Spleen (tissue), 11 donors: Measurements from ENCODE around the gene RELCH. TPM values are rescaled to one million over a fixed set of nuclear protein-coding genes. Genes with fewer than 3 reads are reported as not detected.

Experiments
- DNase-seq: peaks from one replicate; pipeline ENCODE4 v3.0.0-alpha.2; 2020
- H3K27ac ChIP-seq, 8 donors: fragments of 200-600 bp; sonication (generic) in 7 of 8; 1 replicate in 4 of 8; 2 replicates in 4 of 8; pipeline versions ENCODE4 v1.5.0 to v1.8.0; 2016 to 2021; ENCODE audit warnings: inconsistent platforms in 4 of 8, mild to moderate bottlenecking in 4 of 8, moderate library complexity in 1 of 8
- H3K27me3 ChIP-seq, 7 donors: fragments of 200-600 bp; sonication (generic) in 6 of 7; replicated peaks in 1 of 7; 1 replicate in 4 of 7; 2 replicates in 3 of 7; pipeline versions ENCODE4 v1.5.0 to v1.8.0; 2016 to 2021; ENCODE audit warnings: inconsistent platforms in 3 of 7, mild to moderate bottlenecking in 1 of 7
- H3K36me3 ChIP-seq, 6 donors: fragments of 200-600 bp; sonication (generic) in 5 of 6; 1 replicate in 4 of 6; 2 replicates in 2 of 6; pipeline versions ENCODE4 v1.5.0 to v1.8.0; 2016 to 2021; ENCODE audit warnings: inconsistent platforms in 2 of 6
- H3K4me1 ChIP-seq, 6 donors: fragments of 200-600 bp; sonication (generic) in 5 of 6; 1 replicate in 3 of 6; 2 replicates in 3 of 6; pipeline versions ENCODE4 v1.5.0 to v1.8.0; 2016 to 2021; ENCODE audit warnings: inconsistent platforms in 3 of 6
- H3K4me3 ChIP-seq, 8 donors: fragments of 200-600 bp; sonication (generic) in 7 of 8; 1 replicate in 4 of 8; 2 replicates in 4 of 8; pipeline versions ENCODE4 v1.5.0 to v1.8.0; 2016 to 2021; ENCODE audit warnings: inconsistent platforms in 4 of 8, mild to moderate bottlenecking in 4 of 8, moderate library complexity in 2 of 8
- H3K9me3 ChIP-seq, 8 donors: fragments of 200-600 bp; sonication (generic) in 7 of 8; 1 replicate in 4 of 8; 2 replicates in 4 of 8; pipeline versions ENCODE4 v1.5.0 to v1.8.0; 2016 to 2021; ENCODE audit warnings: inconsistent platforms in 4 of 8
- POLR2A ChIP-seq, 3 donors: fragments of 450-650 bp; IDR thresholded peaks; one replicate each; pipeline ENCODE4 v1.5.1; 2017; ENCODE audit warnings: antibody characterized with exemption in 3 of 3, mild to moderate bottlenecking in 1 of 3
- POLR2AphosphoS5 ChIP-seq, 3 donors: sonication (generic); formaldehyde crosslinking; IDR thresholded peaks; one replicate each; pipeline ENCODE4 v1.5.1; 2017; ENCODE audit warnings: antibody characterized with exemption in 3 of 3
- WGBS, 5 donors: extraction: QIAGEN DNeasy Blood & Tissue Kit in 3 of 5; methylation state at CpG; one replicate each; pipeline versions ENCODE4 v1.1.5 to v1.1.7; 2013 to 2018; 5-methylcytosine and 5-hydroxymethylcytosine counted together
- intact Hi-C: fragments of 100-400 bp; cut with DNase I; formaldehyde crosslinking; loops from one replicate; pipeline ENCODE4 v1.15.0; 2023; ENCODE audit warnings: low total_unique reads
- polyA plus RNA-seq, 3 donors: library from polyadenylated mRNA; stranded (reverse); fragments of 200-250 nt; gene quantifications; one replicate each; pipeline ENCODE4 v1.2.1, GENCODE V29; 2013
- total RNA-seq, 7 donors: library from RNA; depleted of rRNA in 3 of 7; stranded (reverse); fragments of >200 nt in 3 of 7; fragmentation: NEBNext Ultra II Directional in 4 of 7; extraction: Animal tissue kit (Norgen Biotek cat#: 25700) in 4 of 7; gene quantifications; one replicate each; pipeline versions ENCODE4 v1.1.0 to v1.2.1, GENCODE V29; 2016 to 2021
- TF ChIP-seq, protein P1 (sequence below), 11 experiments: fragments of 200-600 bp in 7 of 11; fragments of 450-650 bp in 4 of 11; sonication (generic) in 4 of 11; IDR thresholded peaks in 8 of 11; conservative IDR thresholded peaks in 3 of 11; 1 replicate in 7 of 11; 2 replicates in 4 of 11; pipeline versions ENCODE4 v1.4.0 to v1.8.0; 2016 to 2021; ENCODE audit warnings: antibody characterized with exemption in 11 of 11, inconsistent platforms in 4 of 11, mild to moderate bottlenecking in 1 of 11
- donor health status: healthy with polysubstance abuse.
- donor health status: DM: no; HTN: no; CAD: no; lungs with moderate emphysema.
- donor health status: DM: no; HTN: no; CAD: no.
- donor health status: Bipolar disorder and iron deficiency.
- donor health status: healthy.
- donor health status: DM: no; HTN: no; CAD: no.
- donor health status: DM: yes; HTN: yes; CAD: no.

The RELCH gene
- total and polyA plus RNA-seq, 10 donors, result 11.8 to 75.1 (median 49.3) TPM

- 54 to 72% (median 60%) methylated on average over 15 of the region's 15 CpGs for whole genome bisulfite sequencing, 5 donors
- intact Hi-C loops, result no loop called here
- Histone ChIP-seq H3K27me3 (peaks cover 0 to 22% (median 0%) of the 10 kb centered on the region in 7 donors), H3K36me3 (no peaks in the 10 kb centered on the region), H3K27ac (no peak overlapping the region), H3K4me3 (no peak overlapping the region), H3K9me3 (no peaks in the 10 kb centered on the region), H3K4me1 (peaks cover 0 to 8% (median 0%) of the 10 kb centered on the region in 6 donors)
- DNase-seq, result no peak
- TF ChIP-seq POLR2AphosphoS5 (IDR thresholded peaks at IDR 0.05), result no peak
- TF ChIP-seq, protein P1, sequence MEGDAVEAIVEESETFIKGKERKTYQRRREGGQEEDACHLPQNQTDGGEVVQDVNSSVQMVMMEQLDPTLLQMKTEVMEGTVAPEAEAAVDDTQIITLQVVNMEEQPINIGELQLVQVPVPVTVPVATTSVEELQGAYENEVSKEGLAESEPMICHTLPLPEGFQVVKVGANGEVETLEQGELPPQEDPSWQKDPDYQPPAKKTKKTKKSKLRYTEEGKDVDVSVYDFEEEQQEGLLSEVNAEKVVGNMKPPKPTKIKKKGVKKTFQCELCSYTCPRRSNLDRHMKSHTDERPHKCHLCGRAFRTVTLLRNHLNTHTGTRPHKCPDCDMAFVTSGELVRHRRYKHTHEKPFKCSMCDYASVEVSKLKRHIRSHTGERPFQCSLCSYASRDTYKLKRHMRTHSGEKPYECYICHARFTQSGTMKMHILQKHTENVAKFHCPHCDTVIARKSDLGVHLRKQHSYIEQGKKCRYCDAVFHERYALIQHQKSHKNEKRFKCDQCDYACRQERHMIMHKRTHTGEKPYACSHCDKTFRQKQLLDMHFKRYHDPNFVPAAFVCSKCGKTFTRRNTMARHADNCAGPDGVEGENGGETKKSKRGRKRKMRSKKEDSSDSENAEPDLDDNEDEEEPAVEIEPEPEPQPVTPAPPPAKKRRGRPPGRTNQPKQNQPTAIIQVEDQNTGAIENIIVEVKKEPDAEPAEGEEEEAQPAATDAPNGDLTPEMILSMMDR (IDR thresholded peaks at IDR 0.05 in 8 of 11, conservative IDR thresholded peaks at IDR 0.05 in 3 of 11), result no peak
- no peak for TF ChIP-seq POLR2A (IDR thresholded peaks at IDR 0.05)
These were observed 152.3 kb downstream of the RELCH start for GRCh38 chr18:62339106-62339988.

DNA sequence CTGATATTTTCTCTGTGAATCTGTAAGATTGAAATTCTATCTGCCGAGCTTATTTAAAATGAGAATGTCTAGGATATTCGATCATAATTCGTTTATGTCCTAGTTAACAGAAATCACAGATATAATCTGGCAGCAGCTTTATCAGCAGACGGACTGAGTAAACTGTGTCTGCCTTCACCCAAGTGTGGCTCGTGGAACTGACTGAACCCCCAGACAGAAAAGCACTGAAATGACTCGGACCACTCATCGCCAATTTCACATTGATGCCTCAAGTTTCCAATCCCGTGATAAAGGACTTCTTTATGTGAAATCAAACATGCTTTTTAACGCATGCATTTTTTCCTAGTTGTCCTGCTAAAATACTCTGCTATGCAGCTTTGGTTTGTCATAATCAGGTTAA, 153.9 kb downstream of the RELCH start:
- Histone ChIP-seq H3K4me1 (peaks cover 0 to 8% (median 0%) of the 10 kb centered on the region in 6 donors), H3K9me3 (no peaks in the 10 kb centered on the region), H3K27ac (no peak overlapping the region), H3K4me3 (no peak overlapping the region), H3K36me3 (no peaks in the 10 kb centered on the region), H3K27me3 (peaks cover 0 to 14% (median 0%) of the 10 kb centered on the region in 7 donors)
- 87 to 96% (median 91%) methylated on average over 9 of the region's 9 CpGs for WGBS, 5 donors
- TF ChIP-seq POLR2A (IDR thresholded peaks at IDR 0.05) (no peak), POLR2AphosphoS5 (IDR thresholded peaks at IDR 0.05) (no peak)
- TF ChIP-seq, protein P1 (IDR thresholded peaks at IDR 0.05 in 8 of 11, conservative IDR thresholded peaks at IDR 0.05 in 3 of 11), result no peak
- intact Hi-C loops, result no loop called here
- DNase-seq, result no peak

- Histone ChIP-seq H3K27me3 (peaks cover 0 to 11% (median 0%) of the 10 kb centered on the region in 7 donors), H3K9me3 (no peaks in the 10 kb centered on the region), H3K36me3 (no peaks in the 10 kb centered on the region), H3K4me1 (peaks cover 0 to 8% (median 0%) of the 10 kb centered on the region in 6 donors), H3K27ac (no peak overlapping the region), H3K4me3 (no peak overlapping the region)
- WGBS, 5 donors, result 68 to 83% (median 76%) methylated on average over 3 of the region's 3 CpGs
- TF ChIP-seq POLR2AphosphoS5 (IDR thresholded peaks at IDR 0.05) (no peak), POLR2A (IDR thresholded peaks at IDR 0.05) (no peak)
- TF ChIP-seq, protein P1 (IDR thresholded peaks at IDR 0.05 in 8 of 11, conservative IDR thresholded peaks at IDR 0.05 in 3 of 11), result no peak
- DNase-seq, result no peak
- intact Hi-C loops, result no loop called here
These were observed 154.4 kb downstream of the RELCH start for GRCh38 chr18:62341473-62341872.

- 83 to 90% (median 88%) methylated on average over 4 of the region's 4 CpGs for WGBS, 5 donors
- TF ChIP-seq, protein P1 (IDR thresholded peaks at IDR 0.05 in 8 of 11, conservative IDR thresholded peaks at IDR 0.05 in 3 of 11), result no peak
- no peak for TF ChIP-seq POLR2A (IDR thresholded peaks at IDR 0.05)
- no peak overlapping the region for H3K27ac ChIP-seq
These were observed 155.8 kb downstream of the RELCH start for GRCh38 chr18:62342884-62343283.

More at GRCh38 chr18:62342884-62343283, 155.8 kb downstream of the RELCH start:
- H3K9me3 ChIP-seq, result no peaks in the 10 kb centered on the region
- intact Hi-C loops, result no loop called here
- peaks cover 0 to 11% (median 0%) of the 10 kb centered on the region in 7 donors for H3K27me3 ChIP-seq
- no peaks in the 10 kb centered on the region for H3K36me3 ChIP-seq
- H3K4me1 ChIP-seq, result peaks cover 0 to 8% (median 0%) of the 10 kb centered on the region in 6 donors
- DNase-seq, result no peak
- H3K4me3 ChIP-seq, result no peak overlapping the region
